Pons (tissue), 1 donor: ENCODE results near the gene SLC4A3.

Experiments used
- DNase-seq: peaks from one replicate; pipeline ENCODE4 v3.0.0-alpha.2; 2016; ENCODE audit warnings: low spot score

Gene SLC4A3, protein sequence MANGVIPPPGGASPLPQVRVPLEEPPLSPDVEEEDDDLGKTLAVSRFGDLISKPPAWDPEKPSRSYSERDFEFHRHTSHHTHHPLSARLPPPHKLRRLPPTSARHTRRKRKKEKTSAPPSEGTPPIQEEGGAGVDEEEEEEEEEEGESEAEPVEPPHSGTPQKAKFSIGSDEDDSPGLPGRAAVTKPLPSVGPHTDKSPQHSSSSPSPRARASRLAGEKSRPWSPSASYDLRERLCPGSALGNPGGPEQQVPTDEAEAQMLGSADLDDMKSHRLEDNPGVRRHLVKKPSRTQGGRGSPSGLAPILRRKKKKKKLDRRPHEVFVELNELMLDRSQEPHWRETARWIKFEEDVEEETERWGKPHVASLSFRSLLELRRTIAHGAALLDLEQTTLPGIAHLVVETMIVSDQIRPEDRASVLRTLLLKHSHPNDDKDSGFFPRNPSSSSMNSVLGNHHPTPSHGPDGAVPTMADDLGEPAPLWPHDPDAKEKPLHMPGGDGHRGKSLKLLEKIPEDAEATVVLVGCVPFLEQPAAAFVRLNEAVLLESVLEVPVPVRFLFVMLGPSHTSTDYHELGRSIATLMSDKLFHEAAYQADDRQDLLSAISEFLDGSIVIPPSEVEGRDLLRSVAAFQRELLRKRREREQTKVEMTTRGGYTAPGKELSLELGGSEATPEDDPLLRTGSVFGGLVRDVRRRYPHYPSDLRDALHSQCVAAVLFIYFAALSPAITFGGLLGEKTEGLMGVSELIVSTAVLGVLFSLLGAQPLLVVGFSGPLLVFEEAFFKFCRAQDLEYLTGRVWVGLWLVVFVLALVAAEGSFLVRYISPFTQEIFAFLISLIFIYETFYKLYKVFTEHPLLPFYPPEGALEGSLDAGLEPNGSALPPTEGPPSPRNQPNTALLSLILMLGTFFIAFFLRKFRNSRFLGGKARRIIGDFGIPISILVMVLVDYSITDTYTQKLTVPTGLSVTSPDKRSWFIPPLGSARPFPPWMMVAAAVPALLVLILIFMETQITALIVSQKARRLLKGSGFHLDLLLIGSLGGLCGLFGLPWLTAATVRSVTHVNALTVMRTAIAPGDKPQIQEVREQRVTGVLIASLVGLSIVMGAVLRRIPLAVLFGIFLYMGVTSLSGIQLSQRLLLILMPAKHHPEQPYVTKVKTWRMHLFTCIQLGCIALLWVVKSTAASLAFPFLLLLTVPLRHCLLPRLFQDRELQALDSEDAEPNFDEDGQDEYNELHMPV

GRCh38 chr2:219627103-219628100 lies at the start of gene SLC4A3:
Gene SLC4A3, plus strand, starts transcription at chr2:219627630. Its CDS starts 363 bp downstream, at chr2:219627993.
- no peak for DNase-seq

DNA sequence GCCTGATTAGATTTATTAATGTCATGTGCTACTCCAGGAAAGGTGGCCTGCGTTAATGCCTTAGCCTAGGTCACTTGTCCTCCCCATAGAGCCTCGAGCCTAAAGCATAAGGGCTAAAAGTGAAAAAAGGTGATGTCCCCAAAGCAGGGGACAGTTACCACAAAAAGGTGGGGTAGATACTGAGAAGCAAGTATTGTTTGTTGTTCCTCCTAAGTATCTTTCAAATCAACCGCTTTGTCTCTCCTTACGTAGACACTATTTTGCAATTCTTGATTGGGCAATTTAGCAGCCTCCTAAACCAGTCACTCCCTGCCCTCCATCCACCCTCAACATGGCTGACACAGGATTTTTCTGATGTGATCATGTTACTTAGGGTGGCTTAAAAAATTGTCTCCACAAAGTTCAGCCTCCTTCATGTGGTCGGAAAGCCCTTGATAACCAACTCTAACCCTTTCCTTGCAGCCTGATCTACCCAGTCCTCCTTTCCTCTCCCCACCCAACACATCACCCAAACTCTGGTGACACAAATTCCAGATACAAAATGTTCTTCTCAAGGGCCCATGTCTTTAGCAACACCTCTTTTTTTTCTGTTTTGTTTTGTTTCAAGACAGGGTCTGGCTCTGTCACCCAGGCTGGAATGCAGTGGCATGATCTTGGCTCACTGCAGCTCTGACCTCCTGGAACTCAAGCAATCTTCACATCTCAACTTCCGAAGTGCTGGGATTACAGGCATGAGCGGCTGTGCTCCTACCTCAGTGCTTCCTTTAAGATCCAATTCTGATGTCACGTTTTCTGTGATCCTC lies 48.4 kb upstream of the SLC4A3 start:
- no peak for DNase-seq

DNA sequence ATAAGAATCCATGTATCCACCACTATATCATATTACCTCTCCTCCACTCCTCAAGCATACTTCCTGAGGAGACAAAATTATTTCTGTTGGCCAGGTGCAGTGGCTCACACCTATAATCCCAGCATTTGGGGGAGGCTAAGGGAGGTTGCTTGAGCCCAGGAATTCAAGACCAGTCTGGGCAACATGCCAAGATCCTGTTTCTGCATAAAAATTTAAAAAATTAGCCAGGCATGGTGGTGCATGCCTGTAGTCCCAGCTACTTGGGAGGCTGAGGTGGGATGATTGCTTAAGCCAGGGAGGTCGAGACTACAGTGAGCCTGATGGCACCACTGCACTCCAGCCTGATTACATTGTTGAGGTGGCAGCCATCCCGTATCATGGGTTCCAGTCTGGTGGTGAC lies 46.1 kb upstream of the SLC4A3 start:
- DNase-seq, result no peak

GRCh38 chr2:219591091-219591490 lies 36.3 kb upstream of the SLC4A3 start:
- no peak for DNase-seq

GRCh38 chr2:219592736-219593135 lies 34.7 kb upstream of the SLC4A3 start:
- DNase-seq, result no peak

DNA sequence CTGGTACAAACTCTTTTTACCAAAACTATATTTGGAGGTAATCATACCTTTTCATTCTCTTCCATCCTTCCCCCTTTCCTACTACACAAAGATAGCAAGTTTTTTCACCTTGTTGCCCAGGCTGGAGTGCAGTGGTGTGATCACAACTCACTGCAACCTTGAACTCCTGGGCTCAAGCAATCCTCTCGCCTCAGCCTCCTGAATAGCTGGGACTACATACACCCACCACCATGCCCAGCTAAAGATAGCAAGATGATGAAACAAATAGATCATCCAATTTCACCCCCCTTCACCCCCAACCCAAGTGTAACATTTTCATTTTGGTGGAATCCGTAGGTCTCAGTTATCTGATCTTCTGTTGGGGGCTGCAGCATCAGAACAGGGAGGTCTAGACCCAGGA lies 34.3 kb upstream of the SLC4A3 start:
- DNase-seq, result no peak

- no peak for DNase-seq
These were observed 32.2 kb upstream of the SLC4A3 start for GRCh38 chr2:219595256-219595655.

- no peak for DNase-seq
These were observed 30.4 kb upstream of the SLC4A3 start for GRCh38 chr2:219596954-219597551.

DNA sequence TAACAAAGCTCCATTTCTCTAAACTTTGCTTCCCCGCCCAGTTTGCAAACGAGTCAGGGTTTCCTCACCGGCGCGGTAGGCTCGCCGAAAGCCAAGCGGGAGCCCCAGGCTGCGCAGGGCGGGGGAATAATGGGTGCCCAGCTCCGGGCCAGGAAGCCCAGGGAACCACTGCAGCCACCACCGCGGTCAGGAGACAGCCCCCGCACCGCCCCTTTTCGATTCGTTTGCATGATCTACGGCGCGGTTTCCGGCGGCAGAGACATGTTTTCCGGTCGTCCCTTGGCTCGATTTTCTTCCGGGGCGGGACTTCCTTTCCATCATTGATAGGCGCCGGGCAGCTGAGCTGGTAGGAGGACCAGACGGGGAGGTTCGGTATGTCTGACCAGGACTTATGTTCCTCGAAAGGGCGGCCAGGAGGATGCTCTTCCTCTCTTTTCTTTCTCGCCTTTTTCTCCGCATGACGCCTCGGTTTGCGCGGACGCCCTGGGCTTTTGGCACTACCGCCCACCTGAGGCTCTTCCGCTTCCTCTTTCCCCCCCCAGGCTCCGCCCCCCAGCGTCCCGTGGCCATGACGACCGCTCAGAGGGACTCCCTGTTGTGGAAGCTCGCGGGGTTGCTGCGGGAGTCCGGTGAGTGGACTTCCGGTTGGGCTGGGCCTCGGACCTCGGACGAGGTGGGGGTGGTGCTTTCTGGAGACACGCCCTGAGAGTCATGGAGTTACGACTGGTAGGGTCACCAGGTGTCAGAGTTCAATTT lies 29.7 kb upstream of the SLC4A3 start, which contains the start of gene STK11IP:
Gene STK11IP (plus strand): TSS at position 306 of the 756 bp plus-strand sequence. CDS start 263 bp downstream, at position 569.
- peak; percentile 94 for DNase-seq

- peak; percentile 14 for DNase-seq
These were observed 28.9 kb upstream of the SLC4A3 start for GRCh38 chr2:219598308-219599078.

DNA sequence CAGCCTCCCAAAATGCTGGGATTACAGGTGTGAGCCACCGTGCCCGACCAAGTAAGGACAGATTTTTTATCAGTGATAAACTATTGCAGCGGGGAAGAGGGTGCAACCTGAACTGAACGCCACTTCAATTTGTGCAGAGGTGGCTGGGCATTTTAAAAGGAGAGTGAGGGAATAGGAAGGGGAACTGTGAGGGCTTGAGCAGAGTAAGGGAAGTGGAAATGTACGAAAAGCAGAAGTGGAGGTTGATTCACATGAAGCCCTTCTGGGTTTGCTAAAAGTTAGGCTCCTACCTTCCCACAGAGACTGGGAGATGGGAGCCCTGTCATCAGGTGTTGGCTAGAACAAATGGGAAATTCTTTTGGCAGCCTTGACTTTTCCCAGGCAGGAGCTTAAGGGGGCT lies 23.7 kb upstream of the SLC4A3 start:
- DNase-seq, result peak; percentile 54

GRCh38 chr2:219605607-219605954 lies 21.8 kb upstream of the SLC4A3 start:
- DNase-seq, result no peak

DNA sequence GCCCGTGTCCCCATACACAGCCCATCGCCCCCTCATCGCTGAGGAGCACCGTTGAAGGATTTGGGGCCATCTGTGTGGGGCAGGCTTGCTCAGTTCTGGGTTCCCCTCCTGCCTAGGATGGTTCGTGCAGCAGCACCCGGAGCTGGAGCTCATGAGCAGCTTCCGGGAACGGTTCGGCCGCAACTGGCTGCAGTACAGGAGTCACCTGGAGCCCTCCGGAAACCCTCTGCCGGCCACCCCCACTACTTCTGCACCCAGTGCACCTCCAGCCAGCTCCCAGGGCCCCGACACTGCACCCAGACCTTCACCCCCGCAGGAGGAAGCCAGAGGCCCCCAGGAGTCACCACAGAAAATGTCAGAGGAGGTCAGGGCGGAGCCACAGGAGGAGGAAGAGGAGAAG lies 19.5 kb upstream of the SLC4A3 start:
- no peak for DNase-seq

DNA sequence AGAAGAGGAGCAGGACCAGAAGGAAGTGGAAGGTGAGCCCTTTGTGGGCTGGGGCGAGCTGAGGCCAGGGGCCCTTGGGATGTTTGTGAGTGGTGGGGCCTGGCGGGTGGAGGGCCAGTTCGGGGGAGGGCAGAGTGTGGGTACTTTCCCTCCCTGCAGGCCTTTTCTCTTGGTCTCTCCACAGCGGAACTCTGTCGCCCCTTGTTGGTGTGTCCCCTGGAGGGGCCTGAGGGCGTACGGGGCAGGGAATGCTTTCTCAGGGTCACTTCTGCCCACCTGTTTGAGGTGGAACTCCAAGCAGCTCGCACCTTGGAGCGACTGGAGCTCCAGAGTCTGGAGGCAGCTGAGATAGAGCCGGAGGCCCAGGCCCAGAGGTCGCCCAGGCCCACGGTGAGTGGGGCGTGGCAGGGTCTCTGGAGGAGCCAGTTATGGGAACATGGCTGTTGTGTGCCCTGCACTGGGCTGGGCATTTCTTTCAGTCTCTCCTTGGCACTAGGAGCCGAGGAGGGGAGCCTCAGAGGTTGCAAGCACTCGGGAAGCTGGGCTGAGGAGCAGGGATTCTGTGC lies 18.9 kb upstream of the SLC4A3 start:
- no peak for DNase-seq

GRCh38 chr2:219609149-219609750 lies 18.2 kb upstream of the SLC4A3 start:
- no peak for DNase-seq

DNA sequence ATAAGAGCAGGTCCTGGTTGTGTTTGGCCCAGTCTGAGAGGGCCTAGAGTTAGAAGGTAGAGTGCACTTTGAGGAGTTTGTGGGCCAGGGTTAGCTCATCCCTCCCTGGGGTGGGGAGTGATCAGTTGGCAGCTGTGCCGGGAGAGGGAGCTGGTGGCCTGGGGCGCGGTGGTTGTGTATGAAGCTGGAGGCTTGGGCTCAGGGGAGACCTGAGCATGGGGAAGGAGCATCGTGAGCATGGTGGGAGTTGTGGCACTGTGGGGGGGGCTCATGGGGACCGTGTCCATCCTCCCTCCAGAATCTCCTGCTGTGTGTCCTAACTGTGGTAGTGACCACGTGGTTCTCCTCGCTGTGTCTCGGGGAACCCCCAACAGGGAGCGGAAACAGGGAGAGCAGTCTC lies 16.1 kb upstream of the SLC4A3 start:
- no peak for DNase-seq

DNA sequence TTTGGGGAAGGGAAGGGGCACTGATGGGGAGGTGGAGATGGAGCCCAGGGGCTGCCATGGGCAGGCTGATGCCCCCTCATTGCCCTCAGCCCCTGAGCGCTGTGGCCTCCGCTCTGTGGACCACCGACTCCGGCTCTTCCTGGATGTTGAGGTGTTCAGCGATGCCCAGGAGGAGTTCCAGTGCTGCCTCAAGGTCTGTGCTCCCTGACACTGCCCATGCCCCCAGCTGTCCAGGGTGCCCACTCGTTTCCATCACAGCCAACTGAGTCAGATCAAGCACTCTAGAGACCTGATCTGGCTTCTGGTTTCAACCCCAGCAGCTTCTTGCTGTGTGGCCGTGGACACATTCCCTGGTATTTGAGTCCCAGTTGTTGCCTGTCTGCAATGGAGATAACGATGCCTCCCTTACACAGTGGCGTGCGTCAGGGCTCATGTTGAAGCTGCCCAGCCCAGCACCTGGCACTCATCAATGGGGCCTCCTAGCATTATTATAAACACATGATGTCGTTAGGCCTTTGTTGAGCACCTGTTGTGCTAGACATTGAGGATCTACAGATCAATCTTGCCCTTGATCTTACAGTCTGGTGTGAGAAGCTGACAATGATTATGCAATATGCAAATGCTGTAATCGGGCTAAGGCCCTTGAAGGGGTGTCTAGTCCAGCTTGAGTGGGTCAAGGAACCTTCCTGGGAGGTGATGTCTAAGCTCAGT lies 15.4 kb upstream of the SLC4A3 start:
- no peak for DNase-seq
